Panc1 (cell line): ENCODE data around the gene ARFGEF3. TPM values are rescaled to one million over a fixed set of nuclear protein-coding genes. Genes with fewer than 3 reads are reported as not detected.

Experiments used
- ATAC-seq: fragments of 200-7000 bp; cut with Tn5 transposase; 2 replicates; pipeline ENCODE4 v1.9.1; 2020; ENCODE audit warnings: mild to moderate bottlenecking, moderate library complexity
- BruUV-seq: library from RNA; stranded (reverse); fragments of 400-500 nt; replicated peaks from 2 replicates; lab custom pipeline; 2021; lab: Mats Ljungman, UMichigan
- CTCF ChIA-PET: fragments of 300-600 bp; sonication (Branson Sonifier 250); formaldehyde crosslinking; loops from one replicate; lab custom pipeline; 2022; ENCODE audit warnings: antibody characterized with exemption; lab: Charles Lee
- POLR2A ChIA-PET: fragments of 300-600 bp; sonication (Branson Sonifier 250); formaldehyde crosslinking; loops from one replicate; lab custom pipeline; 2022; ENCODE audit warnings: antibody characterized with exemption; lab: Charles Lee
- DNase-seq: peaks from one replicate; pipeline ENCODE4 v3.0.0-alpha.2; 2010; ENCODE audit warnings: low read depth, low spot score
- H3K27ac ChIP-seq: 2 replicates; pipeline ENCODE4 v1.5.1; 2011; ENCODE audit warnings: mild to moderate bottlenecking, low read length, inconsistent platforms
- H3K27me3 ChIP-seq: fragments of 200-500 bp; sonication (Bioruptor generic); 2 replicates; pipeline ENCODE4 v1.6.0; 2014; ENCODE audit warnings: low read length, inconsistent platforms; ENCODE audit not compliant: control insufficient read depth, insufficient read depth
- H3K36me3 ChIP-seq: fragments of 200-500 bp; sonication (Bioruptor generic); 2 replicates; pipeline ENCODE4 v1.5.1; 2014; ENCODE audit warnings: inconsistent platforms, mild to moderate bottlenecking, low read length, moderate library complexity; ENCODE audit not compliant: control insufficient read depth, insufficient read depth
- H3K4me1 ChIP-seq: 2 replicates; pipeline ENCODE4 v1.5.1; 2011; ENCODE audit warnings: inconsistent platforms, mild to moderate bottlenecking, low read length, moderate library complexity; ENCODE audit not compliant: control insufficient read depth, insufficient read depth
- H3K4me3 ChIP-seq, 2 experiments: 2 replicates each; pipeline ENCODE4 v1.5.1; 2011 to 2012; ENCODE audit warnings: low read depth in 2 of 2, low read length in 2 of 2, mild to moderate bottlenecking in 2 of 2, inconsistent platforms in 1 of 2, moderate library complexity in 1 of 2
- H3K9me3 ChIP-seq: fragments of 200-500 bp; sonication (Bioruptor generic); 2 replicates; pipeline ENCODE4 v1.5.1; 2014; ENCODE audit warnings: low read depth, mild to moderate bottlenecking, inconsistent platforms, low read length, moderate library complexity; ENCODE audit not compliant: control insufficient read depth, insufficient read depth
- CTCF ChIP-seq: fragments of 450-650 bp; IDR thresholded peaks from 2 replicates; pipeline ENCODE4 v1.5.1; 2017; ENCODE audit warnings: mild to moderate bottlenecking
- POLR2AphosphoS5 ChIP-seq: IDR thresholded peaks from 2 replicates; pipeline ENCODE4 v1.6.1; 2012; ENCODE audit warnings: mild to moderate bottlenecking, low read depth, low read length, moderate library complexity
- SIN3A ChIP-seq: IDR thresholded peaks from 2 replicates; pipeline ENCODE4 v1.6.1; 2012; ENCODE audit warnings: low read depth, mild to moderate bottlenecking, low read length, moderate library complexity, borderline replicate concordance; ENCODE audit not compliant: insufficient read depth
- TCF7L2 ChIP-seq: IDR thresholded peaks from 2 replicates; pipeline ENCODE4 v1.6.1; 2011; ENCODE audit warnings: mild to moderate bottlenecking, low read depth, low read length, inconsistent platforms
- in situ Hi-C: cut with HindIII; loops from 2 replicates; pipeline ENCODE4 v1.10.0; 2016; ENCODE audit warnings: low sequenced_read_pairs, low pct_unique_long_range_greater_than_20kb
- intact Hi-C: fragments of 100-400 bp; cut with micrococcal nuclease; formaldehyde crosslinking; loops from one replicate; pipeline ENCODE4 v1.10.0; 2022; ENCODE audit not compliant: unreplicated experiment
- total RNA-seq: library from RNA; stranded (reverse); gene quantifications from one replicate; pipeline ENCODE4 v1.2.1, GENCODE V29; 2021; ENCODE audit not compliant: unreplicated experiment
- TF ChIP-seq, protein P1 (sequence below), 2 experiments: IDR thresholded peaks; 2 replicates each; pipeline ENCODE4 v1.6.1; 2011 to 2012; ENCODE audit warnings: low read depth in 2 of 2, control low read depth in 1 of 2, low read length in 1 of 2, mild to moderate bottlenecking in 1 of 2, moderate library complexity in 1 of 2; ENCODE audit not compliant: insufficient read depth in 1 of 2

The ARFGEF3 gene
- total RNA-seq, 1 experiment from 2014 or later, result 1.5 TPM

GRCh38 chr6:138160329-138161087 is 1.2 kb upstream of the ARFGEF3 start:
- no peak overlapping the region for H3K4me3 ChIP-seq
- ChIA-PET CTCF (no interaction called here), POLR2A (interaction anchor here (0.6 kb wide), 1 partner anchor 11 kb away, joined by 16 read pairs; no protein-coding TSS in a partner anchor)

GRCh38 chr6:138161088-138161337 is 726 bp upstream of the ARFGEF3 start:
- ATAC-seq (no peak), DNase-seq (no peak)
- ChIA-PET CTCF (no interaction called here), POLR2A (no interaction called here)
- Histone ChIP-seq H3K27me3 (peaks cover 55% of the 10 kb centered on the region), H3K9me3 (no peaks in the 10 kb centered on the region), H3K27ac (no peak overlapping the region), H3K4me1 (peaks cover 9% of the 10 kb centered on the region; the same call in 1 of the 2 replicates), H3K4me3 (peak overlapping the region; percentile 42 to 56; a peak in 3 of 4 replicates), H3K36me3 (no peaks in the 10 kb centered on the region; the same call in 1 of the 2 replicates)
- intact Hi-C loops, result no loop called here
- TF ChIP-seq TCF7L2 (no peak), POLR2AphosphoS5 (no peak), CTCF (no peak), SIN3A (no peak)
- TF ChIP-seq, protein P1, sequence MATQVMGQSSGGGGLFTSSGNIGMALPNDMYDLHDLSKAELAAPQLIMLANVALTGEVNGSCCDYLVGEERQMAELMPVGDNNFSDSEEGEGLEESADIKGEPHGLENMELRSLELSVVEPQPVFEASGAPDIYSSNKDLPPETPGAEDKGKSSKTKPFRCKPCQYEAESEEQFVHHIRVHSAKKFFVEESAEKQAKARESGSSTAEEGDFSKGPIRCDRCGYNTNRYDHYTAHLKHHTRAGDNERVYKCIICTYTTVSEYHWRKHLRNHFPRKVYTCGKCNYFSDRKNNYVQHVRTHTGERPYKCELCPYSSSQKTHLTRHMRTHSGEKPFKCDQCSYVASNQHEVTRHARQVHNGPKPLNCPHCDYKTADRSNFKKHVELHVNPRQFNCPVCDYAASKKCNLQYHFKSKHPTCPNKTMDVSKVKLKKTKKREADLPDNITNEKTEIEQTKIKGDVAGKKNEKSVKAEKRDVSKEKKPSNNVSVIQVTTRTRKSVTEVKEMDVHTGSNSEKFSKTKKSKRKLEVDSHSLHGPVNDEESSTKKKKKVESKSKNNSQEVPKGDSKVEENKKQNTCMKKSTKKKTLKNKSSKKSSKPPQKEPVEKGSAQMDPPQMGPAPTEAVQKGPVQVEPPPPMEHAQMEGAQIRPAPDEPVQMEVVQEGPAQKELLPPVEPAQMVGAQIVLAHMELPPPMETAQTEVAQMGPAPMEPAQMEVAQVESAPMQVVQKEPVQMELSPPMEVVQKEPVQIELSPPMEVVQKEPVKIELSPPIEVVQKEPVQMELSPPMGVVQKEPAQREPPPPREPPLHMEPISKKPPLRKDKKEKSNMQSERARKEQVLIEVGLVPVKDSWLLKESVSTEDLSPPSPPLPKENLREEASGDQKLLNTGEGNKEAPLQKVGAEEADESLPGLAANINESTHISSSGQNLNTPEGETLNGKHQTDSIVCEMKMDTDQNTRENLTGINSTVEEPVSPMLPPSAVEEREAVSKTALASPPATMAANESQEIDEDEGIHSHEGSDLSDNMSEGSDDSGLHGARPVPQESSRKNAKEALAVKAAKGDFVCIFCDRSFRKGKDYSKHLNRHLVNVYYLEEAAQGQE (IDR thresholded peaks at IDR 0.05; ENCODE audit: insufficient read depth in 1 of 2, low read depth in 2 of 2, low read length in 1 of 2), result no peak
- in situ Hi-C loops, result no loop called here
- BruUV-seq, result no TSS peak

More at GRCh38 chr6:138160329-138161087, 1.2 kb upstream of the ARFGEF3 start:
- DNase-seq (no peak), ATAC-seq (no peak)
- no peak for TF ChIP-seq SIN3A
- TF ChIP-seq POLR2AphosphoS5, result no peak
- TF ChIP-seq TCF7L2, result no peak
- H3K36me3 ChIP-seq, result no peaks in the 10 kb centered on the region; the same call in 1 of the 2 replicates
- H3K9me3 ChIP-seq, result no peaks in the 10 kb centered on the region
- peaks cover 57% of the 10 kb centered on the region for H3K27me3 ChIP-seq
- intact Hi-C loops (no loop called here), in situ Hi-C loops (no loop called here)
- no TSS peak for BruUV-seq
- peaks cover 9% of the 10 kb centered on the region; the same call in 1 of the 2 replicates for H3K4me1 ChIP-seq
- no peak overlapping the region for H3K27ac ChIP-seq
